Tibial artery (tissue), 4 donors: Measurements from ENCODE around the gene TMC8.

Source experiments
- DNase-seq, 2 donors: peaks; one replicate each; pipeline ENCODE4 v3.0.0-alpha.2; 2019
- H3K27ac ChIP-seq, 2 donors: fragments of 200-600 bp; sonication (generic) in 1 of 2; 1 replicate in 1 of 2; 2 replicates in 1 of 2; pipeline ENCODE4 v1.5.1; 2018 to 2019; ENCODE audit warnings: mild to moderate bottlenecking in 1 of 2
- H3K27me3 ChIP-seq, 2 donors: fragments of 200-600 bp; sonication (generic) in 1 of 2; one replicate each; pipeline versions ENCODE4 v1.5.1 to v1.6.0; 2016 to 2019
- H3K36me3 ChIP-seq, 3 donors: fragments of 200-600 bp; sonication (generic) in 2 of 3; one replicate each; pipeline ENCODE4 v1.5.1; 2016 to 2019; ENCODE audit warnings: mild to moderate bottlenecking in 2 of 3
- H3K4me1 ChIP-seq, 4 donors: fragments of 200-600 bp; sonication (generic) in 2 of 4; 1 replicate in 3 of 4; 2 replicates in 1 of 4; pipeline ENCODE4 v1.5.1; 2016 to 2019
- H3K4me3 ChIP-seq, 2 donors: fragments of 200-600 bp; sonication (generic) in 1 of 2; 1 replicate in 1 of 2; 2 replicates in 1 of 2; pipeline ENCODE4 v1.5.1; 2018 to 2019; ENCODE audit warnings: mild to moderate bottlenecking in 2 of 2
- H3K9me3 ChIP-seq, 3 donors: fragments of 200-600 bp; sonication (generic) in 1 of 3; one replicate each; pipeline ENCODE4 v1.5.1; 2016 to 2019
- intact Hi-C: fragments of 100-400 bp; cut with DNase I; formaldehyde crosslinking; loops from one replicate; pipeline ENCODE4 v1.15.0; 2023; ENCODE audit warnings: low total_unique reads
- TF ChIP-seq, protein P1 (sequence below), 2 experiments: fragments of 200-600 bp in 1 of 2; fragments of 450-650 bp in 1 of 2; IDR thresholded peaks; one replicate each; pipeline ENCODE4 v1.5.1; 2017 to 2019; ENCODE audit warnings: antibody characterized with exemption in 2 of 2, mild to moderate bottlenecking in 1 of 2, moderate library complexity in 1 of 2

TMC8 gene

DNA sequence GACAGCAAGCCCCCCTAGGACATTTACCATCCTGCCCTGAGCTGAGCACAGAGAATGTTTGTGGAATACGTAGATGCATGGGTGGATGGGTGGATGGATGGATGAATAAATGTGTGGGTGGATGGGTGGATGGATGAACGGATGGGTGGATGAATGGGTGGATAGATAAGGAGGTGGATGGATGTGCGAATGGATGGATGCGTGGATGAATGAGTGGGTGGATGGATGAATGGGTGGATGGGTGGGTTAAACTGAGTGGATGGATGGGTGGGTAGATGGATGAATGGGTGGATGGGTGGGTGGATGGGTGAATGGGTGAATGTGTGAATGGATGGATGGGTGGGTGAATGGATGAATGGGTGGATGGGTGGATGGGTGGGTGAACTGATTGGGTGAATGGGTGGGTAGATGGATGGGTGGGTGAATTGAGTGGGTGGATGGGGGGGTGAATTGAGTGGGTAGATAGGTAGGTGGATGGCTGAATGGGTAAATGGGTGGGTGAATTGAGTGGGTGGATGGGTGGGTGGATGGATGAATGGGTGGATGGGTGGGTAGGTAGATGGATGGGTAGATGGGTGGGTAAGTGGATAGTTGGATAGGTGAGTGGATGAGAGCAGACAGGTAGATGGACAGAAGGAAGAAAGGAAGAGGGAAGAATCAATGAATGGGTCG, 7.2 kb upstream of the TMC8 start:
- H3K27ac ChIP-seq, result no peak overlapping the region
- TF ChIP-seq, protein P1, sequence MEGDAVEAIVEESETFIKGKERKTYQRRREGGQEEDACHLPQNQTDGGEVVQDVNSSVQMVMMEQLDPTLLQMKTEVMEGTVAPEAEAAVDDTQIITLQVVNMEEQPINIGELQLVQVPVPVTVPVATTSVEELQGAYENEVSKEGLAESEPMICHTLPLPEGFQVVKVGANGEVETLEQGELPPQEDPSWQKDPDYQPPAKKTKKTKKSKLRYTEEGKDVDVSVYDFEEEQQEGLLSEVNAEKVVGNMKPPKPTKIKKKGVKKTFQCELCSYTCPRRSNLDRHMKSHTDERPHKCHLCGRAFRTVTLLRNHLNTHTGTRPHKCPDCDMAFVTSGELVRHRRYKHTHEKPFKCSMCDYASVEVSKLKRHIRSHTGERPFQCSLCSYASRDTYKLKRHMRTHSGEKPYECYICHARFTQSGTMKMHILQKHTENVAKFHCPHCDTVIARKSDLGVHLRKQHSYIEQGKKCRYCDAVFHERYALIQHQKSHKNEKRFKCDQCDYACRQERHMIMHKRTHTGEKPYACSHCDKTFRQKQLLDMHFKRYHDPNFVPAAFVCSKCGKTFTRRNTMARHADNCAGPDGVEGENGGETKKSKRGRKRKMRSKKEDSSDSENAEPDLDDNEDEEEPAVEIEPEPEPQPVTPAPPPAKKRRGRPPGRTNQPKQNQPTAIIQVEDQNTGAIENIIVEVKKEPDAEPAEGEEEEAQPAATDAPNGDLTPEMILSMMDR (IDR thresholded peaks at IDR 0.05), result no peak
- peaks cover 0 to 46% (median 4%) of the 10 kb centered on the region in 3 donors for H3K36me3 ChIP-seq
- H3K9me3 ChIP-seq, result no peaks in the 10 kb centered on the region
- H3K4me1 ChIP-seq, result peaks cover 0 to 41% (median 33%) of the 10 kb centered on the region in 4 donors
- no peak for DNase-seq
- no peak overlapping the region for H3K4me3 ChIP-seq
- peaks cover 0 to 61% of the 10 kb centered on the region in 2 donors for H3K27me3 ChIP-seq
- intact Hi-C loops, result no loop called here

DNA sequence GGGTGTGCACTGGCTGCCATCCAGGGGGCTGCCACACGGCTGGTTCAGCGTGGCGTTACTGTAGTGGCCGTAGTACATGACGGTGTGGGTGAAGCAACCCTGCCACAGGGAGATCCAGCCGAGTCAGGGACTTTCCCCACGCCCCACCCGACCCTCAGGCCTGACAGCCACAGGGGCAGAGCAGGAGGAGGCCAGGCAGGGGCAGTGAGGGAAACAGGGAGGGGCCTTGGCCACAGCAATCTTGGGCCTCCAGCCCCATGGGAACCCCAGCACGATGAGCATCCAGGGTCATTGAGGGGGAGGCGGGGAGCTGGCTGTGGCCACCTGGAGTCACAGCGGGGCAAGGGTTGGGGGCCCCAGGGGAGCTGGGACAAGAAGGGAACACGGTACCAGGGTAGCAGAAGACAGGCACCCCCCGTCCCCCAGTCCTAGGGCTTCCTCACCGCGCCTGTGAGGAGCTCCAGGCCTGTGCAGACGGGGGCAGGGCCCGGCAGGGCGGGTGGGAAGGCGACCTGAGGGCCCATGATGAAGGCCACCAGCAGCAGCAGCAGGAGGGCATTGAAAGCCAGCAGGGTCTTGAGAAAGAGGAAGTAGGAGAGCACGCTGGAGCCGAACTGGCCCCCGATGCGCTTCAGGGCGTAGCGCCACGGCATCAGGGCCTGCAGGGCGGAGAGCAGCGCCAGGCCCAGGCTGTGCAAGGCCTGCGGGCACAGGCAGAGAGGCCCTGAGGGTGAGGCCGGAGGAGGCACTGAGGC, 6.3 kb upstream of the TMC8 start:
- peaks cover 0 to 64% of the 10 kb centered on the region in 2 donors for H3K27me3 ChIP-seq
- H3K27ac ChIP-seq, result no peak overlapping the region
- H3K4me3 ChIP-seq, result no peak overlapping the region
- H3K36me3 ChIP-seq, result peaks cover 0 to 41% (median 4%) of the 10 kb centered on the region in 3 donors
- TF ChIP-seq, protein P1 (IDR thresholded peaks at IDR 0.05), result no peak
- H3K9me3 ChIP-seq, result no peaks in the 10 kb centered on the region
- peaks cover 0 to 47% (median 39%) of the 10 kb centered on the region in 4 donors for H3K4me1 ChIP-seq
- intact Hi-C loops, result no loop called here
- no peak for DNase-seq

DNA sequence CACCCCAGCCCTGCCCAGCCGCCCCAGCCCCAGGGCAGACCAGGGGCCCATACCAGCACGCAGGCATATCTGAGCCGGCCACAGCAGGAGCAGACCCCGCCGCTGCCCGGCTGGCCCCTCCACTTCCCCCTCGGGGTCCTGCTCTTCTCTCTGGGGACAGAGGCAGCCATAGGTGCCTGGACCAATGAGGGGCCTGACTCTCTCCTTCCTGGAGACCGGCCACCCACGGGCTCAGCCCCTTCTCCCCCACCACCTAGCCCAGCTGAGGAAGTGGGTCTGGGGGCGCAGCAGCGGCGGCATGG, 5.8 kb upstream of the TMC8 start:
- no peak overlapping the region for H3K4me3 ChIP-seq
- no peaks in the 10 kb centered on the region for H3K9me3 ChIP-seq
- H3K27ac ChIP-seq, result no peak overlapping the region
- H3K36me3 ChIP-seq, result peaks cover 0 to 39% (median 4%) of the 10 kb centered on the region in 3 donors
- TF ChIP-seq, protein P1 (IDR thresholded peaks at IDR 0.05), result no peak
- peaks cover 0 to 69% of the 10 kb centered on the region in 2 donors for H3K27me3 ChIP-seq
- intact Hi-C loops, result no loop called here
- peaks cover 0 to 47% (median 40%) of the 10 kb centered on the region in 4 donors for H3K4me1 ChIP-seq
- no peak for DNase-seq

DNA sequence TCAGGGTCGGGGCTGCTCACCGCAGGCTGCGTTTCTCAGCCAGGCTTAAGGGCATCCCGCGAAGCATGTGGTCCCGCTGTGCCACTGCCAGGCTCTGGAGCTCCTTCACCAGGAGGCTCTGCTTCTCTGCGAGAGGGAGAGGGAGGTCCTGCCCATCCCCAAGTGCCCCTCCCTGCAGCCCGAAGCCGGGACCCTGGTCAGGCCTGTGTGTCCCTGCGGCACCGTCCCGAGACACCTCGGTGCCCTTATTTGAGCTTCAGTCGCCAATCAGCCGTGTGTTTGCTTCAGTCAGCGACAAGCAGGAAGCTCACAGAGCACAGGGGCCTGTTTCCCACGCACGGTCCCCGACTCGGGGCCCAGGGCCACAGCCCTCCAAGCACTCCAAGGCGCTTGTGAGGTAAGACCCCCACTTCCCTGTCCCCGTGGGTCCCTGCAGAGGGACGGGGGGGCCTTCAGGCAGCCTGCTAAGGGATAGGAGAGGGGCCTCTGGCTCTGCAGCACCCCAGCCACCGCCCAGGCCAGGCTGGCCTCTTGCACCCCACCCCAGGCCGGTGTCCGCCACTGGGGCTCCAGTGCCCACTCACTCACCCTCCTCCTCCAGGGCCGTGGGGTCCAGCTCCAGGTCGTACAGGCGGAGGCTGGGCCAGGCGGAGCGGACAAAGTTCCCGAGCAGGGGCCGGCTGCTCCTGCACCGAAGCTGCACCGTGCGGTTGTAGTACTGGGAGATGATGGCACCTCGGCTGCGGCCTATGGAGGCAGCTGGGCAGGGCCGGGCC, 5.2 kb upstream of the TMC8 start:
- Histone ChIP-seq H3K4me3 (no peak overlapping the region), H3K9me3 (no peaks in the 10 kb centered on the region), H3K27ac (no peak overlapping the region), H3K36me3 (peaks cover 0 to 39% (median 4%) of the 10 kb centered on the region in 3 donors), H3K4me1 (peaks cover 0 to 48% (median 41%) of the 10 kb centered on the region in 4 donors), H3K27me3 (peaks cover 0 to 75% of the 10 kb centered on the region in 2 donors)
- intact Hi-C loops, result no loop called here
- TF ChIP-seq, protein P1 (IDR thresholded peaks at IDR 0.05), result no peak
- DNase-seq, result no peak

DNA sequence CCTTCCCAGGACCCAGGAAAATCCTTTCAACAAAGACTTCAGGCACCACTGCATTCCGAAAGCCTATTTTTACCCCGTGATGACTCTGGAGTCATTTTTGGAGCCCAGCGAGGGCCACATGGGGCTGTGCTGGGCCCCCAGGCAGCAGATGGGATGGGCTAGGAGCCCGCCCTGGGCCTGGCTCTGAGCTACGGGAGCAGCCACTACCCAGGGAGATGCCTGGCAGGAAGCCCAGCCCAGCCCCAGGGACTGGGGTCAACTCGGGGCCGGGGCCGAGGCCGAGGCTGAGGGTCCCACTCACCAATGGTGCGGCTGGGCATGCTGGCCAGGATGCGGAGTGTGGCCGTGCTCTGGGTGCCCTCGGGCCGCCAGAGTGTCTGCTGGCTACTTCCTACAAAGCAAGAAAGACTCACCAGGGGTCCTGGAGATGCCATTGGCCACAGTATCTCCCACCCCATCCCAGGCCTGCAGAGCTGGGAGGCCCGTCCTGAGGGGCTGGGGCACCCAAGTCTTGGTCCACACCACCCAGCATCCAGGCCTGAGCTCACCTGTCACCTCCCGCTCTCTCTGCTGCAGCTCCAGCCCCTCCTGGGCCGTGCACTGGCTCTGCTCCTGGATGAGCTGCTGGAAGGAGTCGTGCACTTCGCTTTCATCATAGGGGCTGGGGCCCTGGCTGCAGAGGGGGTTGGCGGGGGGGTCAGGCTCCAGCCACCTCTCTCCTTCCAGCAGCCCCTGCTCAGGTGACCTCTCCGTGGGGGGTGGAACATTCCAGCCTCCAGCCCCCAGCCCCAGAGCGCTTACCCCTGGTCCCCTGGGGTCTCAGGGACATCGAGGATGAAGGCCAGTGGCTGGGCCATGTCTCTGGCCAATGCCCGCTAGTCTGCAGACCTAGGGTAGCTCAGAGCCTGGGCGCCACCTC, 4.3 kb upstream of the TMC8 start:
- no peak for DNase-seq
- Histone ChIP-seq H3K27ac (no peak overlapping the region), H3K36me3 (peaks cover 0 to 31% (median 4%) of the 10 kb centered on the region in 3 donors), H3K27me3 (peaks cover 0 to 84% of the 10 kb centered on the region in 2 donors), H3K9me3 (no peaks in the 10 kb centered on the region), H3K4me1 (peaks cover 0 to 57% (median 42%) of the 10 kb centered on the region in 4 donors), H3K4me3 (no peak overlapping the region)
- TF ChIP-seq, protein P1 (IDR thresholded peaks at IDR 0.05), result no peak
- intact Hi-C loops, result no loop called here
